ENCODE results near the gene RERE.

Gene RERE

DNA sequence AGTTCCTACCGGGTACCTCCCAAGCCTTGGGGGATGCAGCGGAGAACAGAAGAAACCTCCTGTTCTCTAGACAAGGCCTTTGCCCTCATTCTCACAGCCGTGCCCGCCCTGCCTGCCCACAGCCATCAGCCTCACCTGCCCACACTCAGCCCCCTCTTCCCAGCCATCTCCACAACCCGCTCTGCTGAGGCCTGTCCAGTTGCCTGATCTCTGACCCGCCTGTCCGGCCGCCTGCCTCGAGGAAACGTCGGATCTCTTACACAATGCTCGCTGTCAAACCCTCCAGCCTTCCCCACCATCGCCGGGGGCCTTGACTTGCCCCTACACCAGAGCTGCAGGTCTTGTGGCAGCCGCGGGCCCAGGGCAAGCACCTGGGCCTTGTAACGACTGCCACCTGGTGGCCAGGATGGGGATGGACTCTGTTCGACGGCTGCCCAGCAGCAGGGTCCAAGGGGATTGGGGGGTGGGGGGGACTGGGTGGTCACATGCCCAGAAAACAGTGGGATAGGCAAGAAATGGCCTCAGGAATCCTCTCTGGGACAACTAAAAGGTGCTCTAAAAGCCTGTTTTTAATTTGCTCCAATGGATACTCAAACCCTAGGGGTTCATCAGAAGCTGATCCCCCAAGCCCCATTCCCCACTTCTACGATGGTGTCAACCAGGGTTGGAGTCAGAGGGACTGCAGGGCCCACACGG lies 468.5 kb downstream of the RERE start:
- Histone ChIP-seq H3K27me3 (ENCODE audit: control insufficient read depth, insufficient read depth, low read length) (no peaks in the 10 kb centered on the region), H3K4me1 (ENCODE audit: control insufficient read depth, insufficient read depth, low read length) (peaks cover 7% of the 10 kb centered on the region), H3K4me3 (ENCODE audit: low read length) (no peak overlapping the region), H3K36me3 (ENCODE audit: control insufficient read depth, insufficient read depth, low read length) (peaks cover 5% of the 10 kb centered on the region), H3K9ac (ENCODE audit: low read length) (no peak overlapping the region), H3K27ac (ENCODE audit: low read depth, low read length) (no peak overlapping the region)

DNA sequence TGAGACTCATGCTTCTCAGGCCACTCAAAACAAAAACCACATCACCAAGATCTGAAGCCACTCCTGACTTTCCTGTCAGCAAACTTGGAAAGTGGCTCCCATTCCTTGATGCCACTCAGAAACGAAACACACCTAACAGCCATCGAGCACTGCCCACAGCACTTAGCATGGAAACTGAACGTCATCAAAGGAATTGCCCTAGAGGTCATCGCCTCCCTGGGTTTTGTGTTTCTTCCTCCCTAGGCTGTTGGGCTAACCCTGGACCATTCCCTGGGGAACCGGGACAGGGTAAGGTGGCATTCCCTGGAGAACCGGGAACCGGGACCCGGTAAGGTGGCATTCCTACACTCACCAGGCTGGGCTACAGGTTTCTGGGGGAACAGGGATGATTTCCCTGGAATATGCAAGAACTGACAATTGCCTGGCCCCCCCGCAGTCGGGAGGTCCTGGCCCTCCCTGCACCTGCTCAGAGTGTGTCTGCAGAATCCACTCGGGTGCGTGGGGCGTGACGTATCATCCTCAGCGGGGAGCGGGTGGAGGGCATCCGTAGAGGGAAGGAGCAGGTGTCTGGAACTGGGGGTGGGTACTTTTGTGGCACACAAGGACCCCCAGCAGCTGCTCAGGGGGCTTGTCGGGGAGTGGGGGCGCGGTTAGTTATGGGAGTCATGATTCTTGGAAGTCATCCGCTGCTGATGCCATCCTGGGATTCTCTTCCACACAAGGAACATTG lies 469.2 kb downstream of the RERE start:
- H3K27me3 ChIP-seq (ENCODE audit: control insufficient read depth, insufficient read depth, low read length) = no peaks in the 10 kb centered on the region
- no peak overlapping the region for H3K27ac ChIP-seq (ENCODE audit: low read depth, low read length)
- no peak overlapping the region for H3K9ac ChIP-seq (ENCODE audit: low read length)
- no peaks in the 10 kb centered on the region for H3K36me3 ChIP-seq (ENCODE audit: control insufficient read depth, insufficient read depth, low read length)
- peaks cover 11% of the 10 kb centered on the region for H3K4me1 ChIP-seq (ENCODE audit: control insufficient read depth, insufficient read depth, low read length)
- no peak overlapping the region for H3K4me3 ChIP-seq (ENCODE audit: low read length)

DNA sequence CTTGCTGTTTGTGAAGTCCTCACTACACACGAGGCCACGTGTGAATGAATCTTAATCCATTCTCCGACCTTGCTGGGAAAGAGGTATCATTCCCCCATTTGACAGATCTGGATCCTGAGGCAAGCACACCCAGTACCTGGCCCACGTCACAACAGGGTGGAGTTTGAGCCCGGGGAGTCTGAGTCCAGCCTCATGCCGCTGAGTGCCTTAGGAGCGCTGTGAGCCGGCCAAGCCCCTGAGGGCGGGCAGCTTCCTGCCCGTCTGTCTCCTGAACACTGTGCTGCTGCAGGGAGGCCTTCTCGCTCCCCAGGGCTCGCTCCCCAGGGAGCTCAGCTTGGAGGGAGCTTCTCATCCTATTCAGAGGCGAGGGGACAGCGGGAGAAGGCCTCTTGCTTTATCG lies 469.8 kb downstream of the RERE start:
- no peak overlapping the region for H3K27ac ChIP-seq (ENCODE audit: low read depth, low read length)
- H3K4me1 ChIP-seq (ENCODE audit: control insufficient read depth, insufficient read depth, low read length) = peaks cover 13% of the 10 kb centered on the region
- no peak overlapping the region for H3K9ac ChIP-seq (ENCODE audit: low read length)
- no peaks in the 10 kb centered on the region for H3K27me3 ChIP-seq (ENCODE audit: control insufficient read depth, insufficient read depth, low read length)
- no peak overlapping the region for H3K4me3 ChIP-seq (ENCODE audit: low read length)
- no peaks in the 10 kb centered on the region for H3K36me3 ChIP-seq (ENCODE audit: control insufficient read depth, insufficient read depth, low read length)

DNA sequence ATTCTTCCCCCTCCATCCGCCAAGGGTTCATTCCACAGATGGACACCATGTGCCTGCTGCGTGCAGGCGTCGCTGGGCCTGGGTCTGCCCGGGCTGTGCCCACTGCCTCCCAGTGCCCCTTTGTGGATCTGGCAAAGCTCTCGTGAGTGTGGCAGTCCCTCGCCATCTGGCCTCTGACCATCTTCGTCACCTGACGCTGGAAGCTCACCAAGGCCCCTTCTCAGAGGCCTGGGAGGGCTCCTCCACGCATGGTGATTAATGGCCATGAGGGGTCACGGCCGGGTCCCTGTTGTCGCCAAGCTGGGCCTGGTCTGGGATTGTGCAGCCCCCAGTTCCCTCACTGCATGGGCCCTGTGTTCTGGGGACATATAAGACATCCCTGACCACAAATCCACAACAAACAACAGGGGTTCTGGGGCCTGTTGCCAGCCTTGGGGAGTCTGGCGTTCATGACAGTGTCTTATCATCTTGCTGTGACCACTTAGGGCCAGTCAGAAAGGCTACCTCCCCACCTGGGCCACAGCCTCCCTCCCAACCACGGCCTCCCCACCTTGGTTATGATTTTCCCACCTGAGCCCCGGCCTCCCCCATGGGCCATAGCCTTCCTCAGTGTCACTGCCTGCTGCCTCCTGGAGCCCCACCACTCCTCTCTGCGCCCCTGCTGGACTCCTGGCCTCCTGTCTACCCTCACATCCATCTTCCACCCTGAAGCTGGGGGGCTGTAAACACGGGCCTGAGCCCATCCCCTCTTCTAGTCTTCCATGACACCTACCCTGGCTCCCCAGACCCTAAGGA lies 471.6 kb downstream of the RERE start:
- no peak overlapping the region for H3K4me3 ChIP-seq (ENCODE audit: low read length)
- peaks cover 13% of the 10 kb centered on the region for H3K4me1 ChIP-seq (ENCODE audit: control insufficient read depth, insufficient read depth, low read length)
- no peaks in the 10 kb centered on the region for H3K36me3 ChIP-seq (ENCODE audit: control insufficient read depth, insufficient read depth, low read length)
- H3K27ac ChIP-seq (ENCODE audit: low read depth, low read length) = peak overlapping the region; percentile 5
- H3K9ac ChIP-seq (ENCODE audit: low read length) = no peak overlapping the region
- H3K27me3 ChIP-seq (ENCODE audit: control insufficient read depth, insufficient read depth, low read length) = no peaks in the 10 kb centered on the region

DNA sequence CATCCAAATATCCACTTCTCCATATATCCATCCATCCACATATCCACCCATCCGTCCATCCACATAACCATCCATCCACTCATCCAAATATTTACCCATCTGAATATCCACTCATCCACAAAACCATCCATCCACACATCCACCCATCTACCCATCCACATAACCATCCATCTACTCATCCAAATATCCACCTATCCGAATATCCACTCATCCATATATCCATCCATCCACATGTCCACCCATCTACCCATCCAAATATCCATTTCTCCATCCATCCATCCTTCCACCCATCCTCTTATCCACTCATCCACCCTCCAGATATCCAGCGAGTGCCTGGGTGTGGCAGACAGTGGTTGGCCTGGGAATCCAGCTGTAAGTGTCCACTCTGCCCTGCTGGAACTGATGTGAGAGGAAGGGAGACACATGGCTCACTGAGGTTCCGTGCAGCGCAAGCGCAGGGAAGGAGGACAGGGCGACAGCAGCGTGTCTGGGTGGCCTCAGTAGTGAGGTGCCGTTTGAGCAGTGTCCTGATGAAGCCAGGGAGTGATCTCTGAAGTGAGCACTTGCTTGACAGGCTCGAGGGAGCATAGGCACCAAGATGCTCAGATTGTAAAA lies 472.4 kb downstream of the RERE start:
- Histone ChIP-seq H3K4me1 (ENCODE audit: control insufficient read depth, insufficient read depth, low read length) (peaks cover 13% of the 10 kb centered on the region), H3K27me3 (ENCODE audit: control insufficient read depth, insufficient read depth, low read length) (no peaks in the 10 kb centered on the region), H3K27ac (ENCODE audit: low read depth, low read length) (no peak overlapping the region), H3K36me3 (ENCODE audit: control insufficient read depth, insufficient read depth, low read length) (no peaks in the 10 kb centered on the region), H3K4me3 (ENCODE audit: low read length) (no peak overlapping the region), H3K9ac (ENCODE audit: low read length) (no peak overlapping the region)

DNA sequence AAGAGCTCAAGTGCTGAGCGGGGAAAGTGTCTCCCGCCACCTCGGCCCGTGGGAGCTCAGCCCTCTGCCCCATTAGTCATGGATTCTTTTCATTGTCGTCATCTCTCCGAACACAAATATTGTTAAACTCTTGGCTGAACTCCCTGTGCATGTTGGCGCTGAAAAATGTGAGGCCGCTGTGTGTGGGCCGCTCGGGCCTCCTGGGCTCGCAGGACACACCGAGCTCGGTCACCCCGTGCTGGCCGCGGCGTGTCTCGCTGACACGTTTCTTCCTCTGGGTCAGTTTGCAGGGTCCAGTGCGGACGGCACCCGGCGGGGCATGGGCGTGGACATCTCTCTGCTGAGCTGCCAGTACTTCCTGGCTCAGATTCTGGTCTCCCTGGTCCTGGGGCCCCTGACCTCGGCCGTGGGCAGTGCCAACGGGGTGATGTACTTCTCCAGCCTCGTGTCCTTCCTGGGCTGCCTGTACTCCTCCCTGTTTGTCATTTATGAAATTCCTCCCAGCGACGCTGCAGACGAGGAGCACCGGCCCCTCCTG lies 473.9 kb downstream of the RERE start:
- Histone ChIP-seq H3K9ac (ENCODE audit: low read length) (no peak overlapping the region), H3K4me1 (ENCODE audit: control insufficient read depth, insufficient read depth, low read length) (peaks cover 13% of the 10 kb centered on the region), H3K4me3 (ENCODE audit: low read length) (peak overlapping the region; percentile 25), H3K27ac (ENCODE audit: low read depth, low read length) (peak overlapping the region; percentile 70), H3K36me3 (ENCODE audit: control insufficient read depth, insufficient read depth, low read length) (no peaks in the 10 kb centered on the region), H3K27me3 (ENCODE audit: control insufficient read depth, insufficient read depth, low read length) (no peaks in the 10 kb centered on the region)

DNA sequence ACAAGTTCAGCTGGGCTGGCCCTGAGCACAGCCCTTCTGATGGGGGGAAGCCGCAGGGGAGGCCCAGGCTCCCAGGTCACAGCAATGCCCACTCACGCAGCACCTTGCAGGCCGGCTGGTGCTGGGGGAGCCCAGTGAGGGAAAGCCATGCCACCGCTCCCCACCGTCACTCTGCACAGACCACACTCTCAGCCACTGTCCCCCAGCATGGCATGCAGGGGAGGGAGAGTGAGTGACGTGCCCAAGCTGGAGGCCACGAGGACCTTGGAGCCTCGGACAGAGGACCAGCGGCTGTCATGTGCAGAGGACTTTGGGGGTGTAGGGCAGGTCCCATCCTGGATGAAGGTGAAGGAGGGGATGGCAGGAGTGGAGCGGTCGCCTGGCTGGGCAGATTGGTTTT lies 474.4 kb downstream of the RERE start:
- H3K4me1 ChIP-seq (ENCODE audit: control insufficient read depth, insufficient read depth, low read length) = peaks cover 13% of the 10 kb centered on the region
- H3K27ac ChIP-seq (ENCODE audit: low read depth, low read length) = peak overlapping the region; percentile 70
- H3K9ac ChIP-seq (ENCODE audit: low read length) = no peak overlapping the region
- peak overlapping the region; percentile 25 for H3K4me3 ChIP-seq (ENCODE audit: low read length)
- no peaks in the 10 kb centered on the region for H3K27me3 ChIP-seq (ENCODE audit: control insufficient read depth, insufficient read depth, low read length)
- H3K36me3 ChIP-seq (ENCODE audit: control insufficient read depth, insufficient read depth, low read length) = no peaks in the 10 kb centered on the region

DNA sequence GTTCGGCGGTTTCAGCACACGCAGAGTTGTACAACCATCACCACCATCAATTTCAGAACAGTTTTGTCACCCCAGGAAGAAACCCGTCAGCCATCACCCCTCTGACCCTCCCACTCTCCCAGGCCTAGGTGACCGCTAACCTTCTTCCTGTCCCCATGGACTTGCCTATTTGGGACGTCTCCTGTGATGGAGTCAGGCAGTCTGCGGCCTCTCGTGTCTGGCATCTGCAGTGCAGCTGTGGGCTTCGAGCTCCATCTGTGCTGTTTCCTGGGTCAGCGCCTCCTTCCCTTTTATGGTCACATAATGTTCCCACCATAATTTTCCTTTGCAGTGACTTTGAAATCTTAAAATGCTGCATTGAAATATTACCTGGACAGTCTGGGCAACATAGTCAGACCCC lies 475.1 kb downstream of the RERE start:
- Histone ChIP-seq H3K27ac (ENCODE audit: low read depth, low read length) (no peak overlapping the region), H3K36me3 (ENCODE audit: control insufficient read depth, insufficient read depth, low read length) (peaks cover 2% of the 10 kb centered on the region), H3K9ac (ENCODE audit: low read length) (no peak overlapping the region), H3K4me3 (ENCODE audit: low read length) (no peak overlapping the region), H3K4me1 (ENCODE audit: control insufficient read depth, insufficient read depth, low read length) (peaks cover 13% of the 10 kb centered on the region), H3K27me3 (ENCODE audit: control insufficient read depth, insufficient read depth, low read length) (no peaks in the 10 kb centered on the region)

DNA sequence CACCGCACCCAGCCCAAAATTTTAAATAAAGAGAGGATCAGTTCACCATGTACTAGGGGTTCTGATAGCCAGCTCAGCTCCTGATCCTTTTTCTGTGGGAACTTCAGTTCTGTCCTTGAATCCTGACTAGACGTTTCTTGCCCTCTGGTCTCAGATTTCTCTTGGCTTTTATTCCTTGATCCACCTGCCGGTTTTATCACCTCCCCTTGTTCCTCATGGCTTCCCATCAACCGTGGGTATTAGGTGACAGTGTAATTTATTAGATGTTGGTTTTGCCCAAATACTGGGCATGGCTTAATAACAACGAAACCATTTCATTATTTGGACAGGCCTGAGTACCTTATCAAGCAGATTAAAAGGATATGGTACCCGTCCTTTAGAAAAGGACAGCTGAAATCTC lies 477.0 kb downstream of the RERE start:
- Histone ChIP-seq H3K4me3 (ENCODE audit: low read length) (no peak overlapping the region), H3K36me3 (ENCODE audit: control insufficient read depth, insufficient read depth, low read length) (peaks cover 2% of the 10 kb centered on the region), H3K4me1 (ENCODE audit: control insufficient read depth, insufficient read depth, low read length) (peaks cover 11% of the 10 kb centered on the region), H3K9ac (ENCODE audit: low read length) (no peak overlapping the region), H3K27ac (ENCODE audit: low read depth, low read length) (no peak overlapping the region), H3K27me3 (ENCODE audit: control insufficient read depth, insufficient read depth, low read length) (no peaks in the 10 kb centered on the region)

DNA sequence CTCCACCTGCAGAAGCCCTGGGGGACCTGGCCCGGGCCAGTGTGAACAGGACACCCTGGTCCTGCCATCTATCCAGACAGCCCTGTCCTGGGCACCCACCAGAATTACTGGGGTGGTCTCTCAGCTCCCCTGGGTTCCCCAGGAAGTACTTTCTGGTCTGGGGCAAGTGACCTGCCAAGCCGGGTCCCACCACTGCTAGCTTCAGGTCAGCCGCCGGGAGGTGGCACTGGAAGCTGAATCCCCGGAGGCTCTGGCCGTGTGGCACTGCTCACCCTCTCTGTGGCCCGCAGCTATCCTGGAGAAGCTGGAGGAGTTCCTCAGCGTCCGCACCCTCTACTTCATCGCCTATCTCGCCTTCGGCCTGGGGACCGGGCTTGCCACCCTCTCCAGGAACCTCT lies 478.2 kb downstream of the RERE start:
- Histone ChIP-seq H3K4me1 (ENCODE audit: control insufficient read depth, insufficient read depth, low read length) (peaks cover 11% of the 10 kb centered on the region), H3K27me3 (ENCODE audit: control insufficient read depth, insufficient read depth, low read length) (no peaks in the 10 kb centered on the region), H3K36me3 (ENCODE audit: control insufficient read depth, insufficient read depth, low read length) (peaks cover 2% of the 10 kb centered on the region), H3K4me3 (ENCODE audit: low read length) (no peak overlapping the region), H3K9ac (ENCODE audit: low read length) (no peak overlapping the region), H3K27ac (ENCODE audit: low read depth, low read length) (no peak overlapping the region)

DNA sequence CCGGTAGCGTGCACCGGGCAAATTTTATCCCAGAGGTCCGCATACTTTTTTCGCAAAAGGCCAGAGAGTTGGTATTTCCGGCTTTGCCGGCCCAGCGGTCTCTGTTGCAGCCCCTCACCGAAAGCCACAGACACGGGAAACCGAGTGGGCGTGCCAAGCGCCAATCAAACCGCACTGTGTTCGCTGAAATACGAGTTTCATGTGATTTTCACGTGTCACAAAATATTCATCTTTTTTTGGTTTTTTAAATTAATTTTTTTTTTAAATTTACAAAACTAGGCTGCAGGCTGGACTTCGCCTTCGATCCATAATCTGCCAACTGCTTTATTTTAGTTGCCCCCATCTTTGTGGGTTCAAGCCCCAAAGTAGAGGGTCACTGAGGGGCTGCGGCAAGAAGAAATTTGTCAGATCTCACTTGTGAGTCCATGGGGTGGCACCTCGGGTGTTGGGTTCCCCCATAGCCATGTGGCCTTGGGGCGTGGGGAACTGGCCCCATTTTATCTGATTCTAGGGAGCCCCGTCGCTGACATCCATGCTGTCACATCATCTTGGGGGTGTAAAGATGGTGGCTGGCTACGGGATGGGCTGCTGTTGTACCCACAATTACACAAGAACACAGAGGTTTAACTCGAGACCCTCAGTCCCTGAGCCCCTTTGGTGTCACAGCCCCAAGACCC lies 478.8 kb downstream of the RERE start:
- Histone ChIP-seq H3K27ac (ENCODE audit: low read depth, low read length) (no peak overlapping the region), H3K4me3 (ENCODE audit: low read length) (no peak overlapping the region), H3K36me3 (ENCODE audit: control insufficient read depth, insufficient read depth, low read length) (peaks cover 2% of the 10 kb centered on the region), H3K4me1 (ENCODE audit: control insufficient read depth, insufficient read depth, low read length) (peaks cover 7% of the 10 kb centered on the region), H3K27me3 (ENCODE audit: control insufficient read depth, insufficient read depth, low read length) (no peaks in the 10 kb centered on the region), H3K9ac (ENCODE audit: low read length) (no peak overlapping the region)

All from rectal smooth muscle tissue (tissue), 1 donor.